ENCODE data around the gene COG2. TPM values are rescaled to one million over a fixed set of nuclear protein-coding genes. Genes with fewer than 3 reads are reported as not detected.

The COG2 gene
- total and polyA plus RNA-seq, 12 donors: 12.0 to 80.1 (median 50.6) TPM

DNA sequence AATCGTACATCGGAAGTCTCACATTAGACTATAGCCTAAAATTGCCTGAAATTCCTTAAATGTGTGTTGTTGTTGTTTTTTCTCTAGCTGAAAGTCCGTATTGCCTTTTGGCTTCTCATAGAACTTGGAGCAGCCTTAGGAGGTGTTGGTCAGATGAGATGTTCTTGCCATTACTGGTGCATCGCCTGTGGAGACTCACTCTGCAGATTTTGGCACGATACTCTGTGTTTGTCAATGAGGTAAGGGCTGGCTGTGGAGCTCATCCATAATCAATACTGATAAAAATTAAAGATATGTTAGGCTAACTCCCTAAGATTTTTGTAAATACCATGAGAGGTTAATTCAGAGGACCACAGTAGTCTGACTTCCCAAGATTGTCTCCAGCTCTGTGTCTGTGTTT, 42.7 kb downstream of the COG2 start:
- TF ChIP-seq POLR2A (IDR thresholded peaks at IDR 0.05): no peak
- TF ChIP-seq, protein P1, sequence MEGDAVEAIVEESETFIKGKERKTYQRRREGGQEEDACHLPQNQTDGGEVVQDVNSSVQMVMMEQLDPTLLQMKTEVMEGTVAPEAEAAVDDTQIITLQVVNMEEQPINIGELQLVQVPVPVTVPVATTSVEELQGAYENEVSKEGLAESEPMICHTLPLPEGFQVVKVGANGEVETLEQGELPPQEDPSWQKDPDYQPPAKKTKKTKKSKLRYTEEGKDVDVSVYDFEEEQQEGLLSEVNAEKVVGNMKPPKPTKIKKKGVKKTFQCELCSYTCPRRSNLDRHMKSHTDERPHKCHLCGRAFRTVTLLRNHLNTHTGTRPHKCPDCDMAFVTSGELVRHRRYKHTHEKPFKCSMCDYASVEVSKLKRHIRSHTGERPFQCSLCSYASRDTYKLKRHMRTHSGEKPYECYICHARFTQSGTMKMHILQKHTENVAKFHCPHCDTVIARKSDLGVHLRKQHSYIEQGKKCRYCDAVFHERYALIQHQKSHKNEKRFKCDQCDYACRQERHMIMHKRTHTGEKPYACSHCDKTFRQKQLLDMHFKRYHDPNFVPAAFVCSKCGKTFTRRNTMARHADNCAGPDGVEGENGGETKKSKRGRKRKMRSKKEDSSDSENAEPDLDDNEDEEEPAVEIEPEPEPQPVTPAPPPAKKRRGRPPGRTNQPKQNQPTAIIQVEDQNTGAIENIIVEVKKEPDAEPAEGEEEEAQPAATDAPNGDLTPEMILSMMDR (IDR thresholded peaks at IDR 0.05): no peak
- DNase-seq: no peak
- peaks cover 16 to 28% of the 10 kb centered on the region in 2 donors for H3K4me1 ChIP-seq (replicated peaks in 1 of 2)
- H3K36me3 ChIP-seq (replicated peaks in 1 of 2): peaks cover 0 to 51% of the 10 kb centered on the region in 2 donors
- intact Hi-C loops (cut with DNase I): no loop called here
- 91 to 97% (median 95%) methylated on average over 5 of the region's 5 CpGs for WGBS, 4 donors
- H3K4me3 ChIP-seq: no peak overlapping the region
- H3K27me3 ChIP-seq: no peaks in the 10 kb centered on the region
- no peak overlapping the region for H3K27ac ChIP-seq
- H3K9me3 ChIP-seq (replicated peaks in 1 of 3): no peaks in the 10 kb centered on the region

DNA sequence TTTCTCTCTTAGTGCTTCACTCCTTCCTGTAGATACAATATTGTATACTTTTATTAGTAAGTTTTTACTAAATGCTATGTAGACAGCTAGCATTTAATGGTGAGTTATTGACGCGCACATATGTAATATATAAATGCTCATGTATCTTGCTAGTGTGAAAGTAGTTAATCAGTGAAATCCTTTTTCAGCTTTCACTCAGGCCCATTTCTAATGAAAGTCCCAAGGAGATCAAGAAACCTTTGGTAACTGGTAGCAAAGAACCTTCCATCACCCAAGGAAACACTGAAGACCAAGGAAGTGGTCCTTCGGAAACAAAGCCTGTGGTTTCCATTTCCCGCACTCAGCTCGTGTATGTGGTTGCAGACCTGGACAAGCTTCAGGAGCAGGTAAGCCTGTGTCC, 44.5 kb downstream of the COG2 start:
- no peaks in the 10 kb centered on the region for H3K9me3 ChIP-seq (replicated peaks in 1 of 3)
- H3K36me3 ChIP-seq (replicated peaks in 1 of 2): peaks cover 0 to 66% of the 10 kb centered on the region in 2 donors
- no peak overlapping the region for H3K4me3 ChIP-seq
- H3K27ac ChIP-seq: no peak overlapping the region
- TF ChIP-seq, protein P1 (IDR thresholded peaks at IDR 0.05): no peak
- no peak for TF ChIP-seq POLR2A (IDR thresholded peaks at IDR 0.05)
- H3K27me3 ChIP-seq: no peaks in the 10 kb centered on the region
- no peak for DNase-seq
- 82 to 89% (median 86%) methylated on average over 5 of the region's 5 CpGs for WGBS, 4 donors
- H3K4me1 ChIP-seq (replicated peaks in 1 of 2): peaks cover 16 to 17% of the 10 kb centered on the region in 2 donors
- intact Hi-C loops (cut with DNase I): no loop called here

- peaks cover 0 to 79% of the 10 kb centered on the region in 2 donors for H3K36me3 ChIP-seq (replicated peaks in 1 of 2)
- H3K27me3 ChIP-seq: no peaks in the 10 kb centered on the region
- H3K27ac ChIP-seq: no peak overlapping the region
- no peaks in the 10 kb centered on the region for H3K9me3 ChIP-seq (replicated peaks in 1 of 3)
- TF ChIP-seq POLR2A (IDR thresholded peaks at IDR 0.05): no peak
- TF ChIP-seq, protein P1 (IDR thresholded peaks at IDR 0.05): no peak
- DNase-seq: no peak
- no peak overlapping the region for H3K4me3 ChIP-seq
- no peaks in the 10 kb centered on the region for H3K4me1 ChIP-seq (replicated peaks in 1 of 2)
- intact Hi-C loops (cut with DNase I): no loop called here
- 91 to 95% (median 92%) methylated on average over 9 of the region's 9 CpGs for WGBS, 4 donors
Observed at GRCh38 chr1:230690101-230690500, 47.8 kb downstream of the COG2 start.

GRCh38 chr1:230691615-230692014, 49.3 kb downstream of the COG2 start:
- DNase-seq: no peak
- Histone ChIP-seq H3K36me3 (replicated peaks in 1 of 2) (peaks cover 0 to 63% of the 10 kb centered on the region in 2 donors), H3K4me1 (replicated peaks in 1 of 2) (no peaks in the 10 kb centered on the region), H3K9me3 (replicated peaks in 1 of 3) (no peaks in the 10 kb centered on the region), H3K27ac (no peak overlapping the region), H3K4me3 (no peak overlapping the region), H3K27me3 (no peaks in the 10 kb centered on the region)
- 90 to 97% (median 96%) methylated on average over 9 to 10 of the region's 10 CpGs for WGBS, 4 donors
- intact Hi-C loops (cut with DNase I): no loop called here
- TF ChIP-seq POLR2A (IDR thresholded peaks at IDR 0.05): no peak
- TF ChIP-seq, protein P1 (IDR thresholded peaks at IDR 0.05): no peak
